Lower leg skin (tissue), 3 donors: ENCODE results near the gene EGFL6.

Source experiments
- CTCF ChIP-seq, 3 donors: fragments of 450-650 bp; IDR thresholded peaks; one replicate each; pipeline ENCODE4 v1.5.1; 2016; ENCODE audit warnings: antibody characterized with exemption in 3 of 3, mild to moderate bottlenecking in 3 of 3, moderate library complexity in 2 of 3
- POLR2A ChIP-seq, 2 donors: fragments of 450-650 bp; IDR thresholded peaks; one replicate each; pipeline ENCODE4 v1.6.1; 2016 to 2017; ENCODE audit warnings: antibody characterized with exemption in 2 of 2, mild to moderate bottlenecking in 1 of 2, moderate library complexity in 1 of 2

- TF ChIP-seq CTCF (IDR thresholded peaks at IDR 0.05) (no peak), POLR2A (IDR thresholded peaks at IDR 0.05) (no peak)
Measured at GRCh38 chrX:13670197-13670596, 100.8 kb downstream of the EGFL6 start.
